ENCODE data around the gene RNF144B. TPM values are rescaled to one million over a fixed set of nuclear protein-coding genes. Genes with fewer than 3 reads are reported as not detected.
"Not testable (repeated sequence)": the region's sequence is repeated elsewhere in the genome, so short reads cannot be mapped to it uniquely, and the experiment has no call there.

RNF144B gene
- total and polyA plus RNA-seq, 10 donors = 6.5 to 82.5 (median 45.3) TPM

DNA sequence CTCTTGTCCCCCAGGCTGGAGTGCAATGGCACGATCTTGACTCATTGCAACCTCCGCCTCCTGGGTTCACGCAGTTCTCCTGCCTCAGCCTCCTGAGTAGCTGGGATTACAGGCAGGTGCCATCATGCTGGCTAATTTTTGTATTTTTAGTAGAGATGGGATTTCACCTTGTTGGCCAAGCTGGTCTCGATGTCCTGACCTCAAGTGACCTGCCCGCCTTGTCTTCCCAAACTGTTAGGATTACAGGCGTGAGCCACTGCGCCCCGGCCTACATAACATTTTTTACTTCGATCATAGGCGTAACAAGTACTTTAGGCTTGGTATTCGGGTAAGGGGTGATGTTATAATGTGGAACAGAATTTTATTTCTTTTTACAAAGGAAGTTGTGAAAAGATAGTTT lies 22.5 kb downstream of the RNF144B start:
- peak in 1 of 3 donors; percentile 7 for TF ChIP-seq POLR2AphosphoS5 (IDR thresholded peaks at IDR 0.05)
- WGBS, 5 donors = 85 to 98% (median 91%) methylated on average over 11 of the region's 11 CpGs

DNA sequence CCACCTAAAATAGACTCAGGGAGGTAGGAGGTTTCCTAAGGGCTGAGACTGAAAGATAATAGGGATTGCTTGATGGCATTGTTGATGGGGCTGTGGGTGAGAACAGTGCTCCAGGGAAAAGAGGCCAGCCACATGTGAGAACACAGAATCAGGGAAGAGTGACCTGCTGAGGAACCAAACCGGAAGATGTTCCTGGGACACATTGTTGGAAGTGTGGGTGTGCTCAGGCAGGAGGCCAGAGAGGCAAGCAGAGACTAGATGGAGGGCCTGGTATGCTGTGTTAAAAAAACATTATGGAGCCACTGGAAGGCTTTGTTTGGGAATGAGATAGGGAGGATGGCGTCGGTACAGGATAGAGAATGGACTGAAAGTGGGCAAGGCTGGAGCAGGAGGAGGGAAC lies 23.3 kb downstream of the RNF144B start:
- no peak for DNase-seq
- Histone ChIP-seq H3K9me3 (no peaks in the 10 kb centered on the region), H3K4me1 (peaks cover 0 to 51% (median 15%) of the 10 kb centered on the region in 6 donors), H3K36me3 (peaks cover 0 to 45% (median 0%) of the 10 kb centered on the region in 6 donors), H3K4me3 (no peak overlapping the region), H3K27ac (peak overlapping the region in 3 of 8 donors; percentile 45 to 82 (median 66)), H3K27me3 (replicated peaks in 1 of 7) (no peaks in the 10 kb centered on the region)
- 79 to 97% (median 94%) methylated on average over 3 of the region's 3 CpGs for whole genome bisulfite sequencing, 5 donors
- TF ChIP-seq POLR2A (IDR thresholded peaks at IDR 0.05) = no peak
- TF ChIP-seq, protein P1, sequence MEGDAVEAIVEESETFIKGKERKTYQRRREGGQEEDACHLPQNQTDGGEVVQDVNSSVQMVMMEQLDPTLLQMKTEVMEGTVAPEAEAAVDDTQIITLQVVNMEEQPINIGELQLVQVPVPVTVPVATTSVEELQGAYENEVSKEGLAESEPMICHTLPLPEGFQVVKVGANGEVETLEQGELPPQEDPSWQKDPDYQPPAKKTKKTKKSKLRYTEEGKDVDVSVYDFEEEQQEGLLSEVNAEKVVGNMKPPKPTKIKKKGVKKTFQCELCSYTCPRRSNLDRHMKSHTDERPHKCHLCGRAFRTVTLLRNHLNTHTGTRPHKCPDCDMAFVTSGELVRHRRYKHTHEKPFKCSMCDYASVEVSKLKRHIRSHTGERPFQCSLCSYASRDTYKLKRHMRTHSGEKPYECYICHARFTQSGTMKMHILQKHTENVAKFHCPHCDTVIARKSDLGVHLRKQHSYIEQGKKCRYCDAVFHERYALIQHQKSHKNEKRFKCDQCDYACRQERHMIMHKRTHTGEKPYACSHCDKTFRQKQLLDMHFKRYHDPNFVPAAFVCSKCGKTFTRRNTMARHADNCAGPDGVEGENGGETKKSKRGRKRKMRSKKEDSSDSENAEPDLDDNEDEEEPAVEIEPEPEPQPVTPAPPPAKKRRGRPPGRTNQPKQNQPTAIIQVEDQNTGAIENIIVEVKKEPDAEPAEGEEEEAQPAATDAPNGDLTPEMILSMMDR (IDR thresholded peaks at IDR 0.05 in 8 of 11, conservative IDR thresholded peaks at IDR 0.05 in 3 of 11) = no peak
- TF ChIP-seq POLR2AphosphoS5 (IDR thresholded peaks at IDR 0.05) = peak in 1 of 3 donors; percentile 37
- intact Hi-C loops (cut with DNase I; ENCODE audit: low total_unique reads) = no loop called here

More for the DNA sequence above, 22.5 kb downstream of the RNF144B start:
- H3K27me3 ChIP-seq (replicated peaks in 1 of 7); H3K4me3 ChIP-seq; H3K9me3 ChIP-seq; DNase-seq; intact Hi-C loops (cut with DNase I; ENCODE audit: low total_unique reads): not testable (repeated sequence)
- Histone ChIP-seq H3K27ac (peak overlapping the region in 3 of 8 donors; percentile 45 to 82 (median 66)), H3K36me3 (peaks cover 0 to 46% (median 0%) of the 10 kb centered on the region in 6 donors), H3K4me1 (peaks cover 0 to 52% (median 15%) of the 10 kb centered on the region in 6 donors)

DNA sequence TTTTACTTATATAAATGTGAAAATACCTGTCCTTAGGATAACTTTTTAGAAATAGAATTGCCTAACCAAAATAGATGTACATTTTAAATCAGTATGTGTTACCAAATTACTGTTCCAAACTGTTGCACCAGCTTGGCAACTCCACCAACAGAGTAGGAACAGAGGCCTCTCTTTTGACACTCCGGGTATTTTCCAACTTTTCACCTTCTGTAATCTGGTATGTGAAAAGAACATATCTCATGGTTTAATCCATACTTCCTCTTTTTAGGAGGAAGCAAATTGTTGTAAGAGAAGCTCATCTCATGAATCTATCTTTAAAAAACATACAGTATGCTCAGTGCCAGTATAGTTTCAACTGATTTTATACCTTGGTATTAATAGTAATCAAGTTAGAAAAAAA lies 24.9 kb downstream of the RNF144B start:
- intact Hi-C loops (cut with DNase I; ENCODE audit: low total_unique reads) = no loop called here

DNA sequence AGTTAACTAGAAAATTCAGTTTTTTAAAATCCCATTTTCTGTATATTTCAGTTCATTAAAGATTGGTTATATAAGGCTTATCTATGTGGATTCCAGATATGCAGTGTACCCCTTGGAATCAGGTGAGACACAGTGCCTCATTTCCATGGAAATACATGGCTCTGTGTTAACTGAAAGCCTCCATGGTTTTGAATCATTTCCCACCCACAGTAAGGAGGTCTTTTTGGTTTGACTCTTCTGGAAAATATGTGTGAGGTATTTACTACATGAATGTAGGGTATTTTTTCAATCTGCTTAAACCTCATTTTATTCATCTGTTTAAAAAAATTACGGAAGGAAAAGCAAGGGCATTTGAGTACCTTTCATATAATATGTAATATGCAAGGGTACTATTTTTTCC lies 25.5 kb downstream of the RNF144B start:
- H3K4me1 ChIP-seq = peaks cover 0 to 48% (median 15%) of the 10 kb centered on the region in 6 donors
- DNase-seq = no peak
- TF ChIP-seq POLR2AphosphoS5 (IDR thresholded peaks at IDR 0.05) = no peak
- TF ChIP-seq, protein P1 (IDR thresholded peaks at IDR 0.05 in 8 of 11, conservative IDR thresholded peaks at IDR 0.05 in 3 of 11) = no peak
- no peak for TF ChIP-seq POLR2A (IDR thresholded peaks at IDR 0.05)
- 74 to 88% (median 81%) methylated on average over 1 of the region's 1 CpG for WGBS, 5 donors
- no peaks in the 10 kb centered on the region for H3K27me3 ChIP-seq (replicated peaks in 1 of 7)
- H3K27ac ChIP-seq = peak overlapping the region in 7 of 8 donors; percentile 56 to 82 (median 64)
- peak overlapping the region in 1 of 8 donors; percentile 3 for H3K4me3 ChIP-seq
- intact Hi-C loops (cut with DNase I; ENCODE audit: low total_unique reads) = no loop called here
- H3K36me3 ChIP-seq = peaks cover 0 to 34% (median 0%) of the 10 kb centered on the region in 6 donors
- no peaks in the 10 kb centered on the region for H3K9me3 ChIP-seq

More for the DNA sequence above, 24.9 kb downstream of the RNF144B start:
- peak overlapping the region in 7 of 8 donors; percentile 56 to 82 (median 64) for H3K27ac ChIP-seq
- TF ChIP-seq POLR2AphosphoS5 (IDR thresholded peaks at IDR 0.05) (no peak), POLR2A (IDR thresholded peaks at IDR 0.05) (no peak)
- TF ChIP-seq, protein P1 (IDR thresholded peaks at IDR 0.05 in 8 of 11, conservative IDR thresholded peaks at IDR 0.05 in 3 of 11) = no peak
- H3K9me3 ChIP-seq = no peaks in the 10 kb centered on the region
- no peaks in the 10 kb centered on the region for H3K27me3 ChIP-seq (replicated peaks in 1 of 7)
- 17 to 54% (median 38%) methylated on average over 1 of the region's 1 CpG for WGBS, 5 donors
- peaks cover 0 to 39% (median 0%) of the 10 kb centered on the region in 6 donors for H3K36me3 ChIP-seq
- H3K4me1 ChIP-seq = peaks cover 0 to 48% (median 15%) of the 10 kb centered on the region in 6 donors
- H3K4me3 ChIP-seq = peak overlapping the region in 1 of 8 donors; percentile 10
- DNase-seq = no peak

Measured in spleen (tissue), 11 donors.